Nucleus accumbens (tissue), 56 donors: ENCODE data around the gene MAP3K14.
A peak's percentile ranks its signal among the peaks of the same experiment; 100 is the strongest.

Experiments
- DNase-seq, 56 donors: peaks; one replicate each; lab custom pipeline; 2025; lab: John Stamatoyannopoulos, UW

The MAP3K14 gene

GRCh38 chr17:45339646-45340605 lies 23.1 kb upstream of the MAP3K14 start:
- DNase-seq, result no peak

DNA sequence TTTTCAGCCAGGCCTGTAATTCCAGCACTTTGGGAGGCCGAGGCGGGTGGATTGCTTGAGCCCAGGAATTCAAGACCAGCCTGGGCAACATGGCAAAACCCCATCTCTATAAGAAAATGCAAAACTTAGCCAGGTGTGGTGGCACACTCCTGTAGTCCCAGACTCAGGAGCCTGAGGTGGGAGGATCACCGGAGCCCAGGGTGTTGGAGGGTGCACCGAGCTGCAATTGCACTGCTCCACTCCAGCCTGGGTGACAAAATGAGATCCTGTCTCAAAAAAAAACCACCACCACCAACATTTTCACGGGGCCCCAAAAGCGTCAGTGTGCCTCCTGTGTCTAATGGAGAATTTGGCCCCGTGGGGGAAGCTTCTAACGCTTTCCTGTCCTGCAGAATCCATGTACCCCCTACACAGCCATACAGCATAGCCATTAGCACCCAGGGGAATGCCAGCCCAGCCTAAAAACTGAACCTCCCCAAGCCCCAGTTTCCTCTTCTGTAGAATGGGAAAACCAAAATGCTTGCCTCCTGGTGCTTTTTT lies 22.2 kb upstream of the MAP3K14 start:
- no peak for DNase-seq

GRCh38 chr17:45338023-45338781 lies 21.4 kb upstream of the MAP3K14 start:
- DNase-seq, result no peak

DNA sequence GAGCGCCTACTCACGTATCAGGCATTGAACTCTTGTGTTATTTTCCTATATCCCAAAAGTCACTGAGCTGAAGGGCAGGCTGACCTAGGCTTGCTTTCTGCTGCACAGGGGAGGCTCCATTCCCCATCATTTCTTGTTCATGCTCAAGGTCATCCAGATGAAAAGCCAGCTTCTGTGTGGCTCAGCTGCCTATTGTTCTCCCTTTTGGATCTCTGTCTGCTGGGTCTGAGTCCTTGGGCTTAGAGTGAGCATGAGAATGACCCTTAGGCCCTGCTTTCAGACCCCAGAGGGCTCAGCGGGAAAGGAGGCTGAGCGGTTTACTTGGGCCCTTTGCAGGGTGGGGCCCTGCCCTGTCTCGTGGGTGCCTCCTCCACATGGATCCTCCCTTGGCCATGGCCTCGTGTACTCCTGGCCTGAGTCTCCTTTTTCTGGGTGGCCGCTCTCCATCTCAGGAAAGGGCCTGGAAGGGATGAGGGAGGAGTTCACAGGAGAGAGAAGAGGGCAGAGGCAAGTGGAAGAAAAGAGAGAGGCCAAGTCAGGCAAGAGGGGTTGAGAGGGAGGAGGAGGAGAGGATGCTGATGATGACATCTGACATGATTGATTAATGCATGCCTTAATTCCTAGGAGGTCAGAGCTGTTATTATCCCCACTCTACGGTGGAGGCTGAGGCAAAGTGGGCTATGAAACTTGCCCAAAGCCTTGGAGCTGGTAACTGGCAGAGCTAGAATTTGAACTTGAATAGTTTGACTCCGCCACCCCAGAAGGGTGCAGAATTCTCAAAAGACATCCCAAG lies 19.8 kb upstream of the MAP3K14 start:
- DNase-seq, result no peak

- no peak for DNase-seq
Observed at GRCh38 chr17:45335721-45336120, 18.9 kb upstream of the MAP3K14 start.

GRCh38 chr17:45334701-45335677 lies 18.2 kb upstream of the MAP3K14 start:
- DNase-seq, result no peak

- DNase-seq, result no peak
Observed at GRCh38 chr17:45334231-45334630, 17.4 kb upstream of the MAP3K14 start.

GRCh38 chr17:45333702-45334092 lies 16.9 kb upstream of the MAP3K14 start:
- DNase-seq, result no peak

DNA sequence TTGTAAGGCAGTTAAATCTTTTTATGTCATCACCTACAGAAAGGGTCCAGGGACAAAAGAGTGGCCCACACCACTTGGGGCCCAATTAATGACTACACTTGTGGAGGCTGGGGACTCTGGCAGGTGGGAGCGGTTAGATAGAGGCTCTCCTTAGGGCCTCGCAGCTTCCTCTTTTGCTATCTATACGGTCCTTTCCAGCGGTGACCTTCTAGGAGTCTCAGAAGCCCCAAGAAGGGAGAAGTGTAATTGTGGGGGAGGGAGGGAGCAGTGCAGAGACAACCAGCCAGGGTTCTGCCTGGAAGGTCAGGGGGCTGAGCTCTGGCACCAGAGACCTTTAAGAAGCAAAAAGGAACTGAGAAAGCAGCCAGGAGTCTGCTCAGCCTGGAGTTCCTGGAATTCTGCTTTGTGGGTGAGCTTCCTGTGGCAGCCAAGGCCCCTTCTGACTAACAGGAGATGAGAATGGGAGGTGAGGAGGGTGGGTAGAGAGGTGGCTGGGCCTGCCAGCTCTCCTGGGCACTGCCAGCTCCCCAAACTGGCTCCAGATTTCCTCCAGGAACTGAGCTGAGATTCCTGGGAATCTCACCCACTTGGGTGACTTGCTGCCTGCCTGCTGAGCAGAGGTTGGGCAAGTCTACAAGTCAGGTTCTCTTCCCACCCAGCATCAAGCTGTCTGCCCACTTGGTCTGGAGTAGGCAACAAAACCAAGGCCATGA lies 16.3 kb upstream of the MAP3K14 start:
- DNase-seq, result peak in 4 of 56 donors; percentile 6 to 22 (median 12)

- no peak for DNase-seq
Observed at GRCh38 chr17:45332505-45332904, 15.7 kb upstream of the MAP3K14 start.

GRCh38 chr17:45326626-45327025 lies 9.8 kb upstream of the MAP3K14 start:
- no peak for DNase-seq

DNA sequence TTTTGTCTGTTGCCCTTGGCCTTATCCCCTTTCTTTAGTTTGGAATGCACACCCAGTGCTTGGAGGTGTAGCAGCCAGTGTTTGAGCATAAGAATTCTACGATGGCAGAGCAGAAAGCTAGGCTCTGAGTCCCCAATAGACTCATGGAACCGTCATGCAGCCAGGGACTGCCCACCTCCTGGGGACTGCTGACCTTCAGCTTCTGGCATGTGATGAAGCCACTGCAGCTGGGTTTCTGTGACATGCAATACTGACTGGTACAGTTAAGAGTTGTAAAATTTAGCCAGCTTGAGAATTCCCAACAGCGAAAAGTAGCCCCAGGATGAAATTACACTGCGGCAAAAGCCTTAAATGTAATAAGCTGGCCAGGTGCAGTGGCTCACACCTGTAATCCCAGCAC lies 9.0 kb upstream of the MAP3K14 start:
- DNase-seq, result no peak

GRCh38 chr17:45324336-45324735 lies 7.5 kb upstream of the MAP3K14 start:
- DNase-seq, result no peak

- no peak for DNase-seq
Observed at GRCh38 chr17:45322168-45322567, 5.3 kb upstream of the MAP3K14 start.

DNA sequence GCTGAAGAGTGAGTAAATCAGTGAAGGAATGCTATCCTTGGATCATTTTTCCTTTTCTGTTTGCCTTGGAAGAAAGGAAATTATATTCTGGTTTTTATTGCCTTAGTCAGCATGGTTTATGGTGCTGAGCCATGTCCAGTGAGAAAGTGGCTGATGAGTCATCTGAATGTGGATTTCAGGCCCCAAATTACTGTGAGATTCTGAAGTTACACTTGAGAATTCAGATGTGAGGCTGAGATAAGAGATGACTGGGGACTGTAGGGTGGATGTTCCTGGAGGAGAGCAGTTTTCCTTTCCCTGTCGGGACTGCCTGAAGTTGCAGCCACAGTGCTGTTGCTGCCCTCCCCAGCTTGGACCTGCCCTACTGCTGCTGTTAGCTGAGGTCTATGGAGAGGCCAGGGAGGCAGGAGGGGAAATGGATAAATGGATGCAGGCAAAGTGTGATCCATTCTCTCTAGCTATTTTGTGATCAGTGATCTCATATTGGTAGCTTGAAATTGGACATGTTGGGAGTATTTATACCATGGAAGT lies 4.2 kb upstream of the MAP3K14 start:
- no peak for DNase-seq

GRCh38 chr17:45320349-45320930 lies 3.6 kb upstream of the MAP3K14 start:
- no peak for DNase-seq

DNA sequence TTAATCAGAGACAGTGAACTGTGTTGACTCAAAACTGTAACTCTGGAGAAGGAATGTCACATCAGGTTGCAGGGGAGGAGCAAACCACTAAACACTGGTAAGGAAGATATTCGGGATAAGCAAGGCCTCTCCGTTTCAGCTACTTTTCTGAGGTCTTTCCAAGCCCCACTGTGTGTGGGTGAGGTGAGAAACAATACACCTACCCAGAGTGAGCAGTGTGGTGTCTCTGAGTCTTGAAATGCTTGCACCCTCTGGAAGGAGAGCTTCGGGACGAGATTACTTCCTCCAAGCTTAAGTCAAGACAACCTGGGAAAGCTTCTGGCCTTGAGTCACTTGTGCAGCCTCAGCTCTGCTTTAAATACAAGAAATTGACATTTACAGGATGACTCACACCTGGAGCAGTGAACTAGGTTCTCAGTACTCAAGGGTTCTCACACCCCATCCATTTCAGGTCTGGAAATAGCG lies 2.5 kb upstream of the MAP3K14 start:
- DNase-seq, result peak in 11 of 56 donors; percentile 4 to 51 (median 26)
